Stimulated activated CD4-positive, alpha-beta T cell treated with anti-CD3 and anti-CD28 coated beads, Interleukin-1b, Interleukin-23, amount 100 ng/mL, for 24 hours (primary cell): Measurements from ENCODE around the gene ASB16.
"Not testable (repeated sequence)": the region's sequence is repeated elsewhere in the genome, so short reads cannot be mapped to it uniquely, and the experiment has no call there.

Source experiments
- DNase-seq, 4 experiments: peaks; one replicate each; pipeline ENCODE4 v3.0.0-alpha.2; 2020; ENCODE audit warnings: low read depth in 4 of 4, low spot score in 1 of 4

The ASB16 gene, protein sequence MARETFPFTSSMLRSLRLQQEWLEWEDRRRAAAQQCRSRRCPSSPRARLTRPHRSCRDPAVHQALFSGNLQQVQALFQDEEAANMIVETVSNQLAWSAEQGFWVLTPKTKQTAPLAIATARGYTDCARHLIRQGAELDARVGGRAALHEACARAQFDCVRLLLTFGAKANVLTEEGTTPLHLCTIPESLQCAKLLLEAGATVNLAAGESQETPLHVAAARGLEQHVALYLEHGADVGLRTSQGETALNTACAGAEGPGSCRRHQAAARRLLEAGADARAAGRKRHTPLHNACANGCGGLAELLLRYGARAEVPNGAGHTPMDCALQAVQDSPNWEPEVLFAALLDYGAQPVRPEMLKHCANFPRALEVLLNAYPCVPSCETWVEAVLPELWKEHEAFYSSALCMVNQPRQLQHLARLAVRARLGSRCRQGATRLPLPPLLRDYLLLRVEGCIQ

DNA sequence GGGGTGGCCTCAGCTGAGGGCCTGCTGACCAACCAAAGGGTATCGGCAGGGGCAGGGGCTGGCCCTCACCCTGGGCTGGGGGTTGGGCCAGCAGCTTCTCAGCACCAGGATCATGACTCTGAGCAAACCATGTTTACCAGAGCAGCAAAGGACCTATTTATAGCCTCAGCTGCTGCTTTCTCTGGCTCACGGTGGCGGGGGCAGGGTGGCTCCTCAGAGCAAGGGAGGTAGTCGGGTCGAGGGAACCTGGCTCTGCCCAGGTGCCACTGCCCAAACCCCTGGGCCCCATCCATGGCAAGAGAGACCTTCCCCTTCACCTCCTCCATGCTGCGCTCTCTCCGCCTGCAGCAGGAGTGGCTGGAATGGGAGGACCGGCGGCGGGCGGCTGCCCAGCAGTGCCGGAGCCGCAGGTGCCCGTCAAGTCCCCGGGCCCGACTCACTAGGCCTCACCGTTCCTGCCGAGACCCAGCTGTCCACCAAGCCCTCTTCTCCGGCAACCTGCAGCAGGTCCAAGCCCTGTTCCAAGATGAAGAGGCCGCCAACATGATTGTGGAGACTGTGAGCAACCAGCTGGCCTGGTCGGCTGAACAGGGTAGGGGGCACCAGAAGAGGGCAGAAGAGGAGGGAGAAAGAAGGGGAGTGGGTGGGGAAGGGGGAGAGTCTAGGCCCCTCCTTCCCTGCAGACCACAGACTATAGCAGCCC is at the start of gene ASB16:
ASB16 (plus strand) TSS at position 206 of the 703 bp plus-strand sequence; CDS start at position 292, 86 bp downstream.
- DNase-seq = no peak

DNA sequence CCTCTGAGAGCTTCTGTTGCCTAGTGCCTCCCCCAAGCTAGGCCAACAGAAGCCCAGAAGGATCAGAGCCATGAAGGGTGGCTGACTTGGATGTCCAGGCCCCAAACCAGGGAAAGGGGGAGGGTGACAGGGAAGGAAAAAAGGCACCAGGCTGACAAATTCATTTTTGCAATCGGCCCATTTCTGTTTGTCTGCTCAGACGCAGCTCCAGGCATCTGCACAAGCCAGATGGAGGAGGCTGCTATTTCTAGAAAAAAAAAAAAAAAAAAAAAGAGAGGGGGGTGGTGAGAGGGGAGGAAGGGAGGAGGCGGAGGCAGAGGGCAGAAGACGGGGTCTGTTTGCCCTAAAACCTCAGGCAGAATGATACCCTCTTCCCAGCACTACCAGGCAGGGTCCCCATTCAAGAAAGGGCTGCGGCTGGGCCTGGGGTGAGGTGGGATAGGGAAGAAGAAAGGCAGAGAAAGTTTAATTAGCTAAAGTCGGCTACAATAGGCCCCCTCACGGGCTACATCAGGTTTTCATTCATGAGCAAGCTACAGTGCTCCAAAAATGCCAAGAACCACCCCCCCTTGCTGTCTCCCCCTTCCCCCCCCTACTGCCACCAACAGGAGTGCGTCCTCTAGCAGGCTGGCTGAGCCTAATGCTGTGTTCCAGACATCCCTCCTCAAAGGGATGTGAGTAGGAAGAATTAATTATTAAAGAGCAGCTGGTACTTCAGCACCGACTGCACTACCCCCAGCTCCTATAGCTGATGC is 49.5 kb upstream of the ASB16 start:
- no peak for DNase-seq

DNA sequence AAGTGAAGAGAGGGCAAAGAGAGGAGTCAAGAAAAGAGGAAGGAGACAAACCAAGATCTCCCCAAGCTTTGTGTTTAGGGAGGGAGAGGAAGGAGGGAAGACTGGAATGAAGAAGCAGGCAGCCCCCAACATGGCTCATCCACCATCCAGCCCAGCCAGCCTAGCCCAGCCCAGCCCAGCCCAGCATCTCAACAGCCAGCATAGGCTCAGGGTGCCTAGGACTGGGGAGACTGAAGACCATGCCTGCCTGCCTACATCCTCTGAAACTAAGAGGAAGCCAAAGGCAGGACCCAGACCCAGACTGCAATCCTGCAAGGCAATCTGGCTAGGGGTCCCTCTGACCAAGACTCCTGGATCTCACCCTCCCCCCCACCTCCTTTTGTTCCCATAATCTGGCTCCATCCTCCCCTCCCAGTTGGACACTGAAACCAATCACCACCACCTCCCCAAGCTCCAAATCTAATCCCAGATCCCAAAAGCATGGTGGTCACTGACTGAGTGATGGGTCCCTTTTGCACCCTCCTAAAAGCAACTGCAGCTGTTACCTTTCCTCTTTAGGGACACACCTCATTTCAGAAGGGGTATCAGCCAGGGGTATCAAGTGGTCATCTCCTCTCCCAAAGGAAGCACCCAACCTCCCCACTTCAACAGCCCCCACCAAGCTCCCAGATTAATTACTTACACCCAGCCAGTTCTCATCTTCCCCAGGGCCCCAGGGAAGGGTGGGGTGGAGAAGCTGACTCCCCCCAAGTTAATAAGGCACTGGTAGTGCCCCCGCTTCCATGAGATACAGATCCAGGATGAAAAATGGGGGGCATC is 48.3 kb upstream of the ASB16 start:
- no peak for DNase-seq

DNA sequence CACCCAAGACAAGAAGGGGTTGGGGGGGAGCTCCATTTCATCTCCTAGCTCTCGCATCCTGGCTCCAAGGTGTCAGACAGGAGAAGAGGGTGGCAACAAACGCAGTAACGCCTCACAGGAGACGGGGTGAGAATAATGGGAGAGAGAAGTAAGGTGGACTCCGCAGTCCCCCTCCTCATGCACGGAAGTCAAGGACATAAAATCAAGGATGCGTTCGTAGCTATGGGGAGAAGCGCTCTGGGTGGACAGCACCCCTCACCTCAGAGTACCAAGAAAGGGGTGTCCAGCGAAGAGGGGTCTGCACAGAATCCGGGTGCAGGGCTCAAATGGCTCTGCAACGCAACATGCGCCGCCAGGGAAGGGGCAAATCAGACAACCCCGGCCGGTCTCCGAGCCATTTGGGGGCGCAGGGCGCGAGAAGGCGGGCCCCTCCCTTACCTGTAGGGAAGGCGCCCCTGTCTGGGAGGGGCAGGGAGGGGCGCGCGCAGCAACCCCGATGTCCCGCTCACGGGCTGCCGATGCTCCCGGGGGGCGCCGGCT is 47.6 kb upstream of the ASB16 start:
- no peak for DNase-seq

DNA sequence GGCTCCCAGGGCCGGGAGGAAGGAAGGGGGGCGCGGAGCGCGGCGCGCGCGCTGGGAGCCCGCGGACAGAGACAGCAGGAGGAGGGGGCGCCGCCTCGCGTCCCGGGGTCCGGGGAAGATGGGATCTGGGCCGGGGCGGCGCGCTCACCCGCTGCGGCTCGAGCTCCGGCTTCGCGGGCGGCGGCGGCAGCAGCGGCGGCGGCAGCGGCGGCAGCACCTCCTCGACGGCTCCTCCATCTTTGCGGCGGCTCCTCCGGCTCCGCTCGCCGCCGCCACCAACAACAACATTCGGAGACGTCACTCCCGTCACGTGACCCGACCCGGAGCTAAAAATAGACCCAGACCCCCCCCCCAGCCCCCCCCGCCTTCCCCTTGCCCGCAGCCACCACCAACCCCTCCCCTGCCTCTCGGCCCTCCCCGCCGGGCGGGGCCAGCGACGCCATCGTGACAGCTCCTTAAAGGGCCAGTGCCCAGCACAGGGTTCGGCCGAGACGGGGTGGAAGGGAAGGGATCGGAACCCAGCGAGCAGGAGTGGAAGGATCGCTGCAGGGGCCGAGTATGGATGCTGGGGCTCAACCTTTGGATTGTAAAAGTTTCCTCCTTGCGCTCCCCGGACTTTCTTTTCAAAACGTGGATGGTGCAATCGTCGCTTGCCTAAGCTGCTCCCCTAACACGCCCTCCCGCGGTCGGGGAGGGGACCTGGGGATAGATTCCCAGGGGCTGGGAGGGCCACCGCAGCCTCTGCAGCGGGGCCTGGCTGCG is 47.0 kb upstream of the ASB16 start, which contains the start of gene HDAC5:
HDAC5 (minus strand) TSS at position 286 of the 762 bp plus-strand sequence. CDS start 6,126 bp downstream, outside the sequence.
- DNase-seq = peak; percentile 87 to 94 (median 90)

DNA sequence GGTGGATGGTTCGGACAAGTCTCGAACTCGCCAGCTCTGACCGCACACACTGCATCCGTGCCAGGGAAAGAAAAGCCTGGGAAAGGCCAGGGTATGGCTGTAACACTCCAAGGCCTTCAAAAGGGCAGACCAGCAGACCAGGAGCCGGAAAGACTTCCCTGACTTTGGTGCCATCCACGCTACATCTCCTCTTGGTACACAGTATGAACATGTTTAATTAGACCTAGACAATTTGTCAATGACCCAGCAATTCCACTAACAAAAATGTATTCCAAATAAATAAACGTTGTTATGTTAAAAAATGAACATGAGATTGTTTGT is 46.4 kb upstream of the ASB16 start:
- DNase-seq = no peak

DNA sequence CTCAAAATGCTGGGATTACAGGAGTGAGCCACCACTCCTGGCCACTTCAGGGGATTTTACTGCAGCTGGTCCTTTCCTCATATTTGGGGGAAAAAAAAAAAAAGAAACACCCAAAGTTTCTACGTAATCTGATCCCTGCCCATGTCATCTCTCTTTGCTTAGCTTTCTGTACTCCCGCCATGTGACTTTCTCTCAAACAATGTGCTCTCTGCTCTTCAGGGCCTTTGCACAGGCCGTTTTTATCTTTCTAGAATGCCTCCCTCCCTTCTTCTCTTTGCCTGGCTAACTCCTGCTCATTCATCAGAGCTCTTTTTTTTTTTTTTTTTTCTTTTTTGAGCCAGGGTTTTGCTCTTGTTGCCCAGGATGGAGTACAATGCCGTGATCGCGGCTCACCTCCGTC is 42.1 kb upstream of the ASB16 start:
- no peak for DNase-seq

DNA sequence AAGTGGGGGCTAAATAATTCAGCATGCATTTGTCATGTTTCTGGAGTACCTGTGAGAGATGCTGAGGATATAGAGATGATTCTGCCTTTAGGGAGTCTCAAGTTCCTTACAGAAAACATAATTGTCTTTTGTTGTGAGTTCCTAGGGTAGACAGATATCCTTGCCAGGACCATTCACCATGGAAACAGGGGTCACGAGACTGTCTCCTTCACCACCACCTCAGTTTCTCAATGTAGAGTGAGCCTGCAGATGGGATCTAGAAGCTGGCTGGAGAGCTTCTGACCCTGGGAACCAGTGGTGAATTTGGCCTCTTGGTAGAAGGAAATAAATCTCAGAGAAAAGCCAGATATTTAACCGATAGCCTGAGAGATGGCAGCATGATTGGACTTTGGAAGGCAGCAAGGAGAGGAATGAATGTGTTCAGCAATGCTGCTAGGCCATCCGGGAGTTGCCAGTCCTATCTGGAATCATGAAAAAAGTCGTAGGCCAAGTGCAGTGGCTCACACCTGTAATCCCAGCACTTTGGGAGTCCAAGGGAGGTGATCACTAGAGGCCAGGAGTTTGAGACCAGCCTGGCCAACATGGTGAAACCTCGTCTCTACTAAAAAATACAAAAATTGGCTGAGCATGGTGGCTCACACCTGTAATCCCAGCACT is 39.7 kb upstream of the ASB16 start:
- DNase-seq = no peak

DNA sequence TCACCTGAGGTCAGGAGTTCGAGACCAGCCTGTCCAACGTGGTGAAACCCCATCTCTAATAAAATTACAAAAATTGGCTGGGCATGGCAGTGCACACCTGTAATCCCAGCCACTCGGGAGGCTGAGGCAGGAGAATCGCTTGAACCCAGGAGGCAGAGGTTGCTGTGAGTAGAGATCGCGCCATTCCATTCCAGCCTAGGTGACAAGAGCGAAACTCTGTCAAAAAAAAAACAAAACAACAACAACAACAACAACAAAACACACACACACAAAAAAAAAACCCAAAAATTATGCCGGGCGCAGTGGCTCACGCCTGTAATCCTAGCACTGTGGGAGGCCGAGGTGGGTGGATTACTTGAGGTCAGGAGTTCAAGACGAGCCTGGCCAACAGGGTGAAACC is 39.1 kb upstream of the ASB16 start:
- not testable (repeated sequence) for DNase-seq

DNA sequence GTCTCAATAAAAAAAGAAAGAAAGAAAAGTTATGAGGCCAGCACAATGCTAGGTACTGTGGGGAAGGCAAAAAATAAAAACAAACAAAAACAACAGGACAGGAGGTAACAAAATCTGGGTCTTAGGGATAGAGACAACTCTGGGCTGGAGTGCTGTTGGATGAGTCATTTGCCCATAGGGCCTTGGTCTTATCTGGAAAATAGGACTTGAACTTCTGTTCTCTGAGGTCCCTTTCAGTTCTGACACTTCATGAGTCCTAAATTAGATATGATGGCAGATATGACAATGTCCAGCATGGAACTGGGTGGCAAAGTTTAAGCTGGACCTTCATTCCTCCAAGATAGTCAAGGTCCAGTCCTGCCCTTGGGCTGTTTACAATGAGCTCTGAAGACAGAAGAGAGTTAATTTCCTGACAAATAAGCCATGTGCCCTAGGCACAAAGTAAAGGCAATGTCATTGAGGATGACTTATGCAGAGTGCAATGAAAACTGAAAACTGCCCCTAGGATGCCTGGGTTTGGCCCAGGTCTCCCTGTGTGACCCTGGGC is 38.2 kb upstream of the ASB16 start:
- DNase-seq = no peak

DNA sequence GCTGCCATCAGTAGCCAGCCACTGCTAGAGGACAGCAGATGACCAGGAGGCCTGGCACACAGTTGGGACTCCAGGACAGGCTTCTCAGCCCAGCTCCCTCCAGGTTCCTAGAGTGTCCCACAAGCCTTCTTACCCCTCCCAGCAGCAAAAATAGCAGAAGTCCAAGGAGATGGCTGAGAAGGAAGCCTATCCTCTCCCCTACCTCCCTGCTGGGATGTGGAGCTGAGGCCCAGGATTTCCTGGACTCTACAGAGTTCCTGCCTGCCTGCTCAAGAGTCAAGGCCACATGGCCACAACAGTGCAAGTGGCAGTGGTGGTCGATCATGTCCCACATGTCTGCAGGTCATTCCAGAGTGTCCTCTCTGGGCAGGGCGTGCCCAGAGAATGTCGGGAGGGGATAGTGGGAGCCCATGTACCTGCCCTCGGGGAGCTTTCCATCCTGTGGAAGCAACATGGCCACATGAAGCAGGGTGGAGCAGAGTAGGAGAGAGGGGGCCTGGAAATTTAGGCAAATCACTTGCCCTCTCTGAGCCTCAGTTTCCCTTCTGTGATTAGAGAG is 36.5 kb upstream of the ASB16 start:
- no peak for DNase-seq

DNA sequence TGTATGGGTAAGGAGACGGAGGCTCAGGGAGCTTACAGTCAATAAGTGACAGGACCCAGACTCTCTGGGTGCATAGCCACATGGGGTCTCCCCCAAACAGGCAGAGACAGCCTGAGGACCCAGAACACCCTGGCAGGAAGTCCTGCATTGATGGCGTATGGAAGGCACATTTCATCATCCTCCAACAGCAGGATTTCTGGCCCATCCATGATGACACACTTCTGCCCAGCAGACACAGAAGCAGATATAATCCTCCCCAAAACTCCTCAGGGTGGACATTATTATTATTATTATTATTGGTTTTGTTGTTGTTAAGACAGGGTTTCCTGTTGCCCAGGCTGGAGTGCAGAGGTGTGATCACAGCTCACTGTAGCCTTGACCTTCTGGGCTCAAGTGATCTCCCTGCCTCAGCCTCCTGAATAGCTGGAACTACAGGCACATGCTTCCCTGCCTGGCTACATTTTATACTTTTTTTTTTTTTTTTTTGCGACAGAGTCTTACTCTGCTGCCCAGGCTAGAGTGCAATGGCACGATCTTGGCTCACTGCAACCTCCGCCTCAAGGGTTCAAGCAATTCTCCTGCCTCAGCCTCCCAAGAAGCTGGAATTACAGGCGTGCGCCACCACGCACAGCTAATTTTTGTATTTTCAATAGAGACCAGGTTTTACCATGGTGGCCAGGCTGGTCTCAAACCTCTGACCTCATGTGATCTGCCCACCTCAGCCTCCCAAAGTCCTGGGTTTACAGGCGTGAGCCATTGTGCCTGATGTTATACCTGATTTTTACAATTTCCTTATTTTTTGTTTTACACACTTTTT is 35.5 kb upstream of the ASB16 start:
- no peak for DNase-seq

DNA sequence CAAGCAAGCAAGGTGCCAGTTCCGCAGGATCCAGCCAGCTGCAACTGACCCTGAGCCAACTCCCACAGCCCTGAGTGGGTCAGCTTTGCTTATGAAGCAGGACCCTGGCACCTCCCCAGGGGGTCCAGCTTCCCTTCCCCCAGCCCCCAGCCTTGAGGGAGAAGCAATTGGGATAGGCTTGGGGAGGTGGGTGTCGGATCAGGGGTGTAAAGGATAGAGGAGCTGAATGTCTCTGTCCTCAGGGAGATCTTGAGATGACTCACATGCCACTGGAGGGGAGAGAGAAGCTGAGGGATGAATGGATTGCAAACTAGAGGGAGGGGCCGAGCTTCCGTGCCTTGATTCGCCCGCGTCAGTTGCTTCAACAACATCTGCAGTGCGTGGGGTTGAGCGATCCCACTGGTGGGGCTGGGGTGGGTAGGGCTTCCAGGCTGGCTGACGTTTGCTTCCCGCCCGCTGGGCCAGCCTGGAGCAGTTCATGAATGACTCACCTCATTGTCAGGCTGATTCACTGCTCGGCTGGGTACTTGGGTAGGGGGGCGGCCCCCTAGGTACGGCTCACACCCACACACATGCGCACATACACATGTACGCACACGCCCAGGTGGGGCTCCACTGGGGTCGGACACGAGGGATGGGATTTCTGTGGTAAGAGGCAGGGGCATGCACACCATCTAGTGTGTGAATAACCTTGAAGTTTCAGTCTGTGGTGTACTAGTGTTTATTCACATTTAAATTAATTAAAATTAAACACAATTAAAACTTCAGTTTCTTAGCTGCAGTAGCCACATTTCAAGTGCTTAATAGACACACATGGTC is 32.4 kb upstream of the ASB16 start:
- DNase-seq = peak; percentile 43 to 71 (median 56)

DNA sequence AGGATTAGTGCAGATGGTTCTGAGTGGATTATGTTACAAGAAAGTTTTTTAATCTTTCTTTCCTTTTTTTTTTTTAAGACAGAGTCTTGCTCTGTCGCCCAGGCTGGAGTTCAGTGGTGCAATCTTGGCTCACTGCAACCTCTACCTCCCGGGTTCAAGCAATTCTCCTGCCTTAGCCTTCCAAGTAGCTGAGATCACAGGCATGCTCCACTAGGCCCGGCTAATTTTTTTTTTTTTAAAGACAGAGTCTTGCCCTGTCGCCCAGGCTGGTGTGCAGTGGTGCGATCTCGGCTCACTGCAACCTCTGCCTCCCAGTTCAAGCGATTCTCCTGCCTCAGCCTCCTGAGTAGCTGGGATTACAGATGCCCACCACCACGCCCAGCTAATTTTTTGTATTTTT is 26.6 kb upstream of the ASB16 start:
- DNase-seq = not testable (repeated sequence)

DNA sequence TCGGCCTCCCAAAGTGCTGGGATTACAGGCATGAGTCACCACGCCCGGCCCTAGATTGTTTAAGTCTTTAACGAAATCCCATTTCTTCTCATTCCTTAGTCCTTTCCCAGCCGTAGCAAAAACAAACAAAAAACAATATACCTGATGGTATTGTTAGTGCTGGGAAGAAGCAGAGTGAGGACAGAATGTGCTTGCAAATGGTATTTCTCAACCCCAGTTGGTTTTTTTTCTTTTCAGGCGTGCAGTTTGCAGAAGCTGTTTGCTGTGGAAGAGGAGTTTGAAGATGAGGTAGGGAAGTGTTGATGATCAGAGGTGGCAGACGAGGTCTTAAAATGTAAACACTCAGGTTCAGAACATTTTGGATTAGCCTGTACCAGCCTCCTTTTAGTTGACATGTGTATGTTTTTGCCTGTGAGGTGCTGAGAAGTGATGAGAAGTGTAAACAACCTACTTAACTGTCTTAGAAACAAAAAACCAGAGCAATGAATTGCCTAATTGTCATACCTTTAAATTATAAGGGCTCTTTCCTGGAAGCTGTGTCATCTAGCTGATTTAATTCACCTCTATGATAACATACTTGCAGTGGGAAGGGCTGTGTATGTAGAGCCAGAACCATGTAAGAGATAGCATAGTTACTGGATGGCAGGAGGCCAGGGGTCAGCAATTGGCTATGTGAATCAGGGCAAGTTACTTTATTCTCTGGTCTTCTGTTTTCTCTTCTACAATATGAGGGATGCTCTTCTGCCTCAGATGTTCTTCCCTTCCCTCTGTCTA is 25.4 kb upstream of the ASB16 start:
- no peak for DNase-seq
